Ovary (tissue), 9 donors: ENCODE results near the gene STK32C. TPM values are rescaled to one million over a fixed set of nuclear protein-coding genes. Genes with fewer than 3 reads are reported as not detected.

Experiments
- DNase-seq, 5 donors: peaks; one replicate each; pipeline ENCODE4 v3.0.0-alpha.2; 2019 to 2020
- H3K27ac ChIP-seq, 2 donors: fragments of 200-600 bp; one replicate each; pipeline versions ENCODE4 v1.5.1 to v1.8.0; 2019 to 2022
- H3K27me3 ChIP-seq: fragments of 200-600 bp; one replicate; pipeline ENCODE4 v1.8.0; 2022
- H3K36me3 ChIP-seq: fragments of 200-600 bp; sonication (generic); one replicate; pipeline ENCODE4 v1.5.1; 2019
- H3K4me1 ChIP-seq: one replicate; pipeline ENCODE4 v1.8.1; 2013; ENCODE audit warnings: mild to moderate bottlenecking, moderate library complexity; ENCODE audit not compliant: insufficient read depth
- H3K4me3 ChIP-seq: fragments of 200-600 bp; sonication (generic); one replicate; pipeline ENCODE4 v1.5.1; 2017
- H3K9me3 ChIP-seq, 2 donors: fragments of 200-600 bp in 1 of 2; sonication (generic) in 1 of 2; one replicate each; pipeline versions ENCODE4 v1.5.1 to v1.8.1; 2013 to 2019; ENCODE audit warnings: mild to moderate bottlenecking in 1 of 2, moderate library complexity in 1 of 2
- CTCF ChIP-seq, 3 donors: fragments of 450-650 bp in 2 of 3; fragments of 200-600 bp in 1 of 3; IDR thresholded peaks; one replicate each; pipeline versions ENCODE4 v1.5.1 to v1.8.0; 2016 to 2022; ENCODE audit warnings: antibody characterized with exemption in 3 of 3, mild to moderate bottlenecking in 1 of 3
- EP300 ChIP-seq: sonication (generic); formaldehyde crosslinking; IDR thresholded peaks from one replicate; pipeline ENCODE4 v1.6.1; 2017; ENCODE audit warnings: antibody characterized with exemption
- POLR2A ChIP-seq: fragments of 450-650 bp; IDR thresholded peaks from one replicate; pipeline ENCODE4 v1.6.1; 2017; ENCODE audit warnings: antibody characterized with exemption, mild to moderate bottlenecking, moderate library complexity
- WGBS, 3 donors: extraction: QIAGEN DNeasy Blood & Tissue Kit in 1 of 3; methylation state at CpG; one replicate each; pipeline versions ENCODE4 v1.1.5 to v1.1.7; 2013 to 2017; 5-methylcytosine and 5-hydroxymethylcytosine counted together
- intact Hi-C, 4 donors: fragments of 100-400 bp; cut with DNase I; formaldehyde crosslinking; loops; one replicate each; pipeline versions ENCODE4 v1.11.0 to v1.15.1; 2022 to 2023
- polyA plus RNA-seq, 2 donors: library from polyadenylated mRNA; stranded (reverse); fragments of 200-250 nt in 1 of 2; fragments of 350-450 nt in 1 of 2; fragmentation: Illumina TruSeq in 1 of 2; extraction: RNeasy Lipid Tissue Mini Kit (QIAGEN cat#74804) in 1 of 2; gene quantifications; one replicate each; pipeline ENCODE4 v1.2.3, GENCODE V29; 2013 to 2014
- total RNA-seq, 7 donors: library from RNA; depleted of rRNA in 2 of 7; stranded (reverse); fragments of >200 nt in 2 of 7; fragmentation: NEBNext Ultra II Directional in 3 of 7; extraction: Animal tissue kit (Norgen Biotek cat#: 25700) in 3 of 7; gene quantifications; one replicate each; pipeline versions ENCODE4 v1.1.0 to v1.2.4, GENCODE V29; 2016 to 2023
- donor health status: DM: no; HTN: no; CAD: no; lungs with moderate emphysema.
- donor health status: DM: no; HTN: no; CAD: no.
- donor health status: Bipolar disorder and iron deficiency.
- donor health status: DM: yes; HTN: yes; CAD: no.
- donor health status: DM: no; HTN: no; CAD: no.
- donor health status: DM: yes; HTN: yes; CAD: no.

STK32C gene
- total and polyA plus RNA-seq, 9 donors = 2.6 to 13.8 (median 8.8) TPM

GRCh38 chr10:132158823-132159222, 148.9 kb downstream of the STK32C start:
- H3K4me3 ChIP-seq = no peak overlapping the region
- no peak overlapping the region for H3K27ac ChIP-seq
- no peak for DNase-seq
- no peaks in the 10 kb centered on the region for H3K27me3 ChIP-seq
- no peak for TF ChIP-seq EP300
- no peak for TF ChIP-seq POLR2A
- no peak for TF ChIP-seq CTCF (IDR thresholded peaks at IDR 0.05)
- WGBS, 3 donors = 77 to 86% (median 86%) methylated on average over 7 of the region's 7 CpGs
- intact Hi-C loops = no loop called here
- no peaks in the 10 kb centered on the region for H3K4me1 ChIP-seq
- no peaks in the 10 kb centered on the region for H3K9me3 ChIP-seq
- no peaks in the 10 kb centered on the region for H3K36me3 ChIP-seq

GRCh38 chr10:132158122-132158741, 149.5 kb downstream of the STK32C start:
- Histone ChIP-seq H3K36me3 (no peaks in the 10 kb centered on the region), H3K4me3 (no peak overlapping the region), H3K27me3 (no peaks in the 10 kb centered on the region), H3K9me3 (no peaks in the 10 kb centered on the region), H3K4me1 (no peaks in the 10 kb centered on the region), H3K27ac (no peak overlapping the region)
- peak in 1 of 5 donors; percentile 6 for DNase-seq
- intact Hi-C loops = no loop called here
- WGBS, 3 donors = 58 to 69% (median 58%) methylated on average over 2 of the region's 2 CpGs
- TF ChIP-seq CTCF (IDR thresholded peaks at IDR 0.05) = no peak
- no peak for TF ChIP-seq POLR2A
- no peak for TF ChIP-seq EP300

Other genes with a start within 250 kb of the STK32C start
- 1 to 10 TPM in 5 of 7 donors, under 1 TPM in 2; 0.48 to 2.5 (median 1.9) TPM for gene JAKMIP3, start 242.0 kb downstream of the STK32C start, total RNA-seq
- 1 to 10 TPM in 1 of 2 donors, under 1 TPM in 1; 0.97 to 1.4 TPM for gene JAKMIP3, start 242.0 kb downstream of the STK32C start, polyA plus RNA-seq
- 1 to 10 TPM in 5 of 7 donors, under 1 TPM in 2; 0.33 to 7.0 (median 1.7) TPM for gene DPYSL4, start 121.0 kb downstream of the STK32C start, total RNA-seq
- gene DPYSL4, start 121.0 kb downstream of the STK32C start, polyA plus RNA-seq = 1 to 10 TPM in 1 of 2 donors, under 1 TPM in 1; 0.27 to 5.4 TPM
- gene LRRC27, start 24.2 kb upstream of the STK32C start, total RNA-seq = 10 to 100 TPM in 3 of 7 donors, 1 to 10 TPM in 4; 7.4 to 12.3 (median 9.3) TPM
- 1 to 10 TPM; 7.6 to 9.6 TPM for gene LRRC27, start 24.2 kb upstream of the STK32C start, polyA plus RNA-seq
- gene PWWP2B, start 89.2 kb upstream of the STK32C start, total RNA-seq = 10 to 100 TPM in 6 of 7 donors, 1 to 10 TPM in 1; 7.3 to 26.0 (median 17.6) TPM
- gene PWWP2B, start 89.2 kb upstream of the STK32C start, polyA plus RNA-seq = 1 to 10 TPM; 1.1 to 8.5 TPM
- 10 to 100 TPM; 19.8 to 41.2 (median 35.3) TPM for gene INPP5A, start 229.8 kb upstream of the STK32C start, total RNA-seq
- 10 to 100 TPM; 20.2 to 41.2 TPM for gene INPP5A, start 229.8 kb upstream of the STK32C start, polyA plus RNA-seq